B cell (primary cell): ENCODE results near the gene VWA8.

Experiments
- EZH2 ChIP-seq: IDR thresholded peaks from 2 replicates; pipeline ENCODE4 v1.6.1; 2012; ENCODE audit warnings: borderline replicate concordance, low read depth, mild to moderate bottlenecking, moderate library complexity, low read length; ENCODE audit not compliant: insufficient read depth, poor library complexity, severe bottlenecking
- TF ChIP-seq, protein P1 (sequence below): fragments of 200-600 bp; IDR thresholded peaks from one replicate; pipeline ENCODE4 v1.8.0; 2022; ENCODE audit warnings: antibody characterized with exemption, mild to moderate bottlenecking

- TF ChIP-seq, protein P1, sequence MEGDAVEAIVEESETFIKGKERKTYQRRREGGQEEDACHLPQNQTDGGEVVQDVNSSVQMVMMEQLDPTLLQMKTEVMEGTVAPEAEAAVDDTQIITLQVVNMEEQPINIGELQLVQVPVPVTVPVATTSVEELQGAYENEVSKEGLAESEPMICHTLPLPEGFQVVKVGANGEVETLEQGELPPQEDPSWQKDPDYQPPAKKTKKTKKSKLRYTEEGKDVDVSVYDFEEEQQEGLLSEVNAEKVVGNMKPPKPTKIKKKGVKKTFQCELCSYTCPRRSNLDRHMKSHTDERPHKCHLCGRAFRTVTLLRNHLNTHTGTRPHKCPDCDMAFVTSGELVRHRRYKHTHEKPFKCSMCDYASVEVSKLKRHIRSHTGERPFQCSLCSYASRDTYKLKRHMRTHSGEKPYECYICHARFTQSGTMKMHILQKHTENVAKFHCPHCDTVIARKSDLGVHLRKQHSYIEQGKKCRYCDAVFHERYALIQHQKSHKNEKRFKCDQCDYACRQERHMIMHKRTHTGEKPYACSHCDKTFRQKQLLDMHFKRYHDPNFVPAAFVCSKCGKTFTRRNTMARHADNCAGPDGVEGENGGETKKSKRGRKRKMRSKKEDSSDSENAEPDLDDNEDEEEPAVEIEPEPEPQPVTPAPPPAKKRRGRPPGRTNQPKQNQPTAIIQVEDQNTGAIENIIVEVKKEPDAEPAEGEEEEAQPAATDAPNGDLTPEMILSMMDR = no peak
- TF ChIP-seq EZH2 = no peak
Observed at GRCh38 chr13:41691274-41691673, 269.6 kb downstream of the VWA8 start.
